PC-9 (cell line): ENCODE measurements around the gene AOAH.

Experiments used
- CTCF ChIP-seq: fragments of 200-600 bp; sonication (generic); conservative IDR thresholded peaks from 2 replicates; pipeline ENCODE4 v1.6.1; 2017; ENCODE audit warnings: mixed run types, antibody characterized with exemption, mild to moderate bottlenecking, moderate library complexity
- EZH2 ChIP-seq: fragments of 200-600 bp; sonication (generic); IDR thresholded peaks from 2 replicates; pipeline ENCODE4 v1.8.0; 2017; ENCODE audit warnings: antibody characterized with exemption, low read depth

GRCh38 chr7:36707465-36707864 is 16.8 kb downstream of the AOAH start:
- TF ChIP-seq CTCF (no peak), EZH2 (no peak)
